ENCODE measurements around the gene P3H3.
"Not testable (repeated sequence)": the region's sequence is repeated elsewhere in the genome, so short reads cannot be mapped to it uniquely, and the experiment has no call there.

The P3H3 gene

DNA sequence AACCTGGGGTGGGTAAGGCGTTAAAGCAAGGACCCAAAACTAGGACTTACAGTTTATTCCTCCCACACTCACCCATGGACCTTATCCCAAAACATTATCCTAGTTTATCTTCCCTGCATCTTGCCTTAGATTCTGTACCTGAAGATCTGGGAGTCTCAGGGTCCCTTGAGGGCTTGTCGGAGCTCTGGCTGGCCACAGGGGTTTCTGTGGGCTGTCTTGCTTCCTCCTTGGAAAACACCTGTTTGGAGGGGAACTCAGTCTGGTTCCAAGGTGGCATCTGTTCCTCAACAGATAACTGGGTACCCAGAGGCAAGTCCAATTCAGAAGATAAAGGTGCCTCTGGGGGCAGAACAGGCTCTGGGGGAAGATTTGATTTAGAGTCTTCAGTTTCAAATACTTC, 21.2 kb downstream of the P3H3 start:
- no peak for DNase-seq

DNA sequence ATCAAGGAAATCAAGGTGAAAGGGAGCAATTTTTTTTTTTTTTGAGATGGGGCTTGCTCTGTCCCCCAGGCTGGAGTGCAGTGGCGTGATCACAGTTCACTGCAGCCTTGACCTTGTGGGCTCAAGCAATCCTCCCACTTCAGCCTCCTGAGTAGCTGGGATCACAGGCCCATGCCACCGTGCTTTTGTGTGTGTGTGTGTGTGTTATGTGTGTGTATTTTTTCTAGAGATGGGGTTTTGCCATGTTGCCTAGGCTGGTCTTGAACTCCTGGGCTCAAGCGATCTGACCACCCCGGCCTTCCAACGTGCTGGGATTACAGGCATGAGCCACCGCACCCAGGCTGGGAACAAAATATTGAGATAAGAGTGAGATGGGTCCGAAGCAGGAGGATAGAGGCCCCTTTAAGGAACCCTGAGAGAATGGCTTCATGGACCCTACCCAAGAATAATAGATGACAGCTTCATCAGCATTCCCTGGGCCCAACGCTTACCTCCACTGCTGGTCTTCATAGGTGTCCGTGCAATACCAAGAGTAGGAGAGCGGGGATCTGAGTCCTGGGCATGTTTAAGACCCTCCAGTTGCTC, 21.9 kb downstream of the P3H3 start:
- no peak for DNase-seq

DNA sequence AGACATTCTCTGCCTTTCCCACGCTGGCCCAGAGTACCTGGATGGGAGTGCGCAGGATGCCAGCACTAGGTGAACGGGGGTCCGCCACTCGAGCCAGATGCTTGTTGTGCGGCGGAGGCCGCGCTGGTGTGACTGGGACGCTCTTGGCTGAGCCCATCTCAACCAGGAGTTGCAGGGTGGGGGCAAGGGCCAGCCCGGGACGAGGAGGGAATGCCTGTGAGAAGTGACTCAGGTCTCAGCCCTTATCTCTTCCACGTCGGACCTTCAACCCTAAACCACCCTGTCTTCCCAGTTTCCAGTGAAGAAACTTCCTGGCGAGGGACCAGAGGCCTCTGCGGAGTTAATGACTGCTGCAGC, 22.6 kb downstream of the P3H3 start:
- no peak for DNase-seq

DNA sequence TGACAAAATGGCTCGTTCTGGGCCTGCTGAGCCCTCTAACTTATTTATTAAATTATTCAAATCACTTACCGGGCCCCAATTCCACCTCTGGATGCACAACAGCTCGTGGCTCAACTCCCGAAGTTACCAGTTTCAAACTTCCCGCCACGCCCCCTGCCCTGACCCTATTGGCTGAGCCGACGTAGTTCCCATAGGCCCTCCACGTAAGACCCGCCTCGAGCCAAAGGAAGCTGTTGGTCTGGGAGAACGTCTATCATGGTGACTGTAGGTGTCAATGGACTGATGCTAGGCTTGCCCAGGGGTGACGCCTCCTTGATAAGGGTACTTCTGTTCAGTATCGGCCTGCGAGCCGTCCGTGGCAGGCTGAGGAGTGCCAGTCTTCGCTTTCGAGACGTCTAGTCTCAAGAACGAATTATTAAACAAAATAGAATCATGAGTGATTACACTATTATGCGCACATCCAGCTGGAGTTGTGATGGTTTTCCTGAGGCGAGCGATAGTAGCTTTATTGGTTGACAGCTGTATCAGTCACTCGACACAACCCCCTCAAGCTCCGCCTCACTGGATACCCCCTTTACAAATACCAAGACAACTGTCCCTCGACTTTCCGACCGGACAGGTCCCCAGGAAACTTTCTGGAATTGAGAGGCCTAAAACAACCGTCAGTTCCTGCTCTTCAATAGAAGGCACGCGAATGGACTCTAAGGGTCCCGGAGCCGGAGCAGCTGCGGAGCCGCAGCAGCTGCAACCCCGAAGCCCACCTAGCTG, 23.1 kb downstream of the P3H3 start, which contains the start of gene CDCA3:
TSS of gene CDCA3 (minus strand) at position 134 of the 768 bp plus-strand sequence. CDS start 334 bp downstream, outside the sequence.
- DNase-seq: no peak

DNA sequence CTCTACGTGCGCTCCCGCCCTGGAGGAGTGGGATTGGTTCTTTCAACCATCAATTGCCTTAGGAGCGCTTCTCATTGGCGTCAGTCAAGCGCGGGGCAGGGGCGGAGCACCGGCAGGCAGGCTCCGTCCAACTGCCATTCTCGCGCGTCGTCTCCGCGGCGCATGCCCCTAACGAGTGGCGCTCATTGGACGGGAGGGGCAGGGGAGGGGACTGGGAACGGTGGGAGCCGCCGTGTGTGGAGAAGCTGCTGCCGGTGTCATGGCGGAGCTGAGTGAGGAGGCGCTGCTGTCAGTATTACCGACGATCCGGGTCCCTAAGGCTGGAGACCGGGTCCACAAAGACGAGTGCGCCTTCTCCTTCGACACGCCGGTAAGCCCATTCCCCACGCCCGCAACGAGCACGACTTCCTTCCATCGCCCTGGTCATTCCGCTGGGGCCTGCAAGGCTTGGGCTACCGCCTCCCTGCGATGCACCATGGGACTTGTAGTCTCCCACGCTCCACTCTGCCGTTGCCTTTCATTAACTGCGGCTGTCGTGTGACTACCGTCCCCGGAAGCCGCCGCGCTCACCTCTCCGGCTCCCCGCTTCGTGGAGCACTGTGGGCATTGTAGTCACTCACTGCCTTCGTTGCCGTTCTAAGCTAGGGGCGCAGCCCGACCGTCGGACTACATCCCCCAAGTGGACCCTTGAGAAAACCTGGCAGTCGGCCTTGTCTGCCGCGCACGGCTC, 23.9 kb downstream of the P3H3 start, which contains the start of gene USP5:
TSS of gene USP5 (plus strand) at position 230 of the 730 bp plus-strand sequence. CDS start at position 260, 30 bp downstream.
- peak; percentile 86 for DNase-seq

DNA sequence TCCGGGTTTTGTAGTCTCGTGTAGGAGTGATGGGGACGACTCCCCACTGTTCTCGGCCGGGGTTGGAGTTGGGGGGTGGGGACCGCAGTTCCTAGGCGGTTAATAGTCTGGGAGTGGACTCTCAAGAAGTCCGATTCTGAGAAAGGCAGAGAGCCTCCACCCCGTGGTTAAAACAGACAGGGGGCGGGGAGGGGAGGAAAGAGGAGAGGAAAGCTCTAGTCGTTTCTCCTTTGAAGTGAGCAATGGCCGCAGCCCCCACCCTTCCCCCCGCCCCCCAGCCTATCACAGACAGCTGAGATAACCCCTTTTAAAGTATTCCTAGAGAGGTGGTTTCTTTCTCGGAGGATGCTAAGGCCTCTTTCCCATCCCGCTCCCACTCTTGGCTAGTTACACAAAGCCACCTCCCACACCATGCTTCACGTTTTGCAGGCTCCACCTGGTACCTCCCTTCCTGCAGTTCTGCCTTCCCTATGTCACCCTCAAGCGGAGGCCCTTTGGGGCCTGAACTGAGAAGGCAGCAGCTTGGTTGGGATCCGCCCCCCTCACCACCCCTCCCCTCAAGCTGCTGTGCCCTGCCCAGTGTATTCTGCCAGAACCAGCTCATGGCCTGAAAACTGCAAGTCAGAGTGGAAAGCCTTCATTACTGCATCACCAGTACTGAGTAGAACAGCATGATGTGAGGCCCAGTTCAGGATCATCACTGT, 24.6 kb downstream of the P3H3 start:
- DNase-seq: no peak

DNA sequence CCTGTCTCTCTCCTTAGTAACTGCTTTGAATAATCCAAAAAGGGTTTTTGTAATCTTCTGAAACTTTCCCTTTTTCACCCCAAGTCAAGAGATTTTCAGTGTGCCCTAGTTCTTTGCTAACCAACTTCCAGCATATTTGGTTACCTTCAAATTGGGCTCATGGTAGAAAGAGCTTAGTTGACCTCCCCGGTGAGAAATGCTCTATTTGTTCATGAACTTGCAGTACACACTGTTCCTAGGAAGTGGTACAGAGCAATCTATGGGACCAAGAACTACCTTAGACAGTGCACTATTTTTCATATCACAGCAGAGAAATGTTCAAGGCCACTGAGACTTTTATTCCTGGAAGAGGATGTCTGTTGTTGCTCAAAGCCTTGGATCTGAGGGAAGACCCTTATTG, 25.4 kb downstream of the P3H3 start:
- DNase-seq: no peak

DNA sequence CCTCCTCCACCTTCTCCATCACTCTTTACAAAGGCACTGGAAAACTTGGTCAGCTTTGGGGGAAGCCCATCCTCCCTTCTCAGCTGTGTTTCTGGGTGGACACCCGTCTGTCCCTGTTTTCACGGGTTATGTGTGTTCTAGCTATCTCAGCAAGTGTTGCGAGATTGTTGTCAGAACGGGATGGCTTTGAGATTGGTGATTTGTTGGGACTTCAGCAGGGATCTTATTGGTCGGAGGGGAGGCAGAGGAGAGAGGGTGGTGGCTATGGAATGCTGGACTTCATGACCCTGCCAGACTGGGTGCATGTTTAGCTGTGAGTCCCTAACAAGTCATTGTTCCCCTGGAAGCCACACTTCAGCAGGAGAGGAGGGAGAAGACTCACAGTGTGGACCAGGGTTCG, 25.8 kb downstream of the P3H3 start:
- no peak for DNase-seq

DNA sequence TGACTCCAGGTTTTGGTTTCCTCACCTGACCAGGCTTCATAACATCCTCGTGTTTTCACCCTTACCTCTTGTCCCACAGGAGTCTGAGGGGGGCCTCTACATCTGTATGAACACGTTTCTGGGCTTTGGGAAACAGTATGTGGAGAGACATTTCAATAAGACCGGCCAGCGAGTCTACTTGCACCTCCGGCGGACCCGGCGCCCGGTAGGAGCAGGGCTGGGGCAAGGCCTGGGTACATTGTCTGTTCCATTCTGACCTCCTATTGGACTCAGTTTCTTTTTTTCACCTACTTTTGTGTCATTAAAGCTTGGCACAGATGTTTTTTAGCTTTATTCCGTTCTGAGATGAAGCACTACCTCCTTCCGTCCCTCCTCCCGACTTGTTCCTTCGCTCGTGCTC, 27.1 kb downstream of the P3H3 start:
- DNase-seq: no peak

DNA sequence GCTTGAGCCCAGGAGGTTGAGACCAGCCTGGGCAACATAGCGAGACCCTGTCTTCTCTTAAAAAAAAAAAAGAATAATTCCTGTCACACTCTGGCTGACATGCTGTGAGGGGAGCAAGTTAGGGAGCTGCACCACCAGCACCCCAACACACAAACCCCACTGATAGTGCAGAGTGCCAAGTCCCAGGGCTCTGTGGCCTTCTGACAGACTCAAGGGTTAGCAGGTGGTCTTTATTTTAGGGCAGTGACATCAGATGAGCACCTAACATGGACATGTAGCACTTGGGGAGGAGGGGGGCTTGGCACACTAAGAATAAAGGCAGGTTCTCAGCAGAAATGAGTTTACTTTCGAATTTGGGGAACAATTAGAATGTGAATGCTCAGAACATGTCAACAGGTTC, 30.6 kb downstream of the P3H3 start:
- DNase-seq: no peak

DNA sequence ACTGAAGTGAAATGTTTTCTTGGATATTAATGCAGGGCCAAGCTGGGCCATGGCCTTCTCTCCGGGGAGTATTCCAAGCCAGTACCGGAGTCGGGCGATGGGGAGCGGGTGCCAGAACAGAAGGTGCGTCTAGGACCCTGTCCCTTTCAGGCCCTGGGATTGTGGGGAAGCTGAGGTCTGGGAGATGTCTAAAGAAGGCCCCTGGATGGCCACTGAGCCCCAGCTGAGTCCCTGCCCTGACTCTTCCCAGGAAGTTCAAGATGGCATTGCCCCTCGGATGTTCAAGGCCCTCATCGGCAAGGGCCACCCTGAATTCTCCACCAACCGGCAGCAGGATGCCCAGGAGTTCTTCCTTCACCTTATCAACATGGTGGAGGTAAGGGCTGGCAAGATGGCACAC, 31.9 kb downstream of the P3H3 start:
- no peak for DNase-seq

DNA sequence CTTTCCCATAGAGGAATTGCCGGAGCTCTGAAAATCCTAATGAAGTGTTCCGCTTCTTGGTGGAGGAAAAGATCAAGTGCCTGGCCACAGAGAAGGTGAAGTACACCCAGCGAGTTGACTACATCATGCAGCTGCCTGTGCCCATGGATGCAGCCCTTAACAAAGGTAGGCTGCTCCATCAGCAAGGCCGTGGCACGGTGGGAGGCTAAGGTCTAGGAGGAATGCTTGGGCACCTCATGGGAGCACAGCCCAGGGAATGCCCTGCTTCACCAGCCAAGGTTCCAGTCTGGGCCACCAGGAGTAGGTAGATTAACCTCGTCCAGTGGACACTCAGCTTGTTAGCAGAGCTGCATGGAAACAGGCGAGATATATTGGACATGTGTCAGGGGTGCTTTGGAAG, 32.7 kb downstream of the P3H3 start:
- no peak for DNase-seq

DNA sequence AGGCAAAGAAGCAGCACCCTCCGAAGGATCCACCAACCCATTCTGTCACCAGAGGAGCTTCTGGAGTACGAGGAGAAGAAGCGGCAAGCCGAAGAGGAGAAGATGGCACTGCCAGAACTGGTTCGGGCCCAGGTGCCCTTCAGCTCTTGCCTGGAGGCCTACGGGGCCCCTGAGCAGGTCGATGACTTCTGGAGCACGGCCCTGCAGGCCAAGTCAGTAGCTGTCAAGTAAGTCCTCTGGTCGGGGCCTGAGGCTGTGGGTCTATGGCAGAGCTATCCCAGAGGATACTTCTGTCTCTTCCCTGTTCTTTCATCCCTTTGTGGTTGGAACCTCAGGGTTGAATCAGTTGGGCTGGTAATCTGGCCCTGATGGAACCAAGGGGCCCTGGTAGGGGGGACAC, 33.2 kb downstream of the P3H3 start:
- DNase-seq: no peak

DNA sequence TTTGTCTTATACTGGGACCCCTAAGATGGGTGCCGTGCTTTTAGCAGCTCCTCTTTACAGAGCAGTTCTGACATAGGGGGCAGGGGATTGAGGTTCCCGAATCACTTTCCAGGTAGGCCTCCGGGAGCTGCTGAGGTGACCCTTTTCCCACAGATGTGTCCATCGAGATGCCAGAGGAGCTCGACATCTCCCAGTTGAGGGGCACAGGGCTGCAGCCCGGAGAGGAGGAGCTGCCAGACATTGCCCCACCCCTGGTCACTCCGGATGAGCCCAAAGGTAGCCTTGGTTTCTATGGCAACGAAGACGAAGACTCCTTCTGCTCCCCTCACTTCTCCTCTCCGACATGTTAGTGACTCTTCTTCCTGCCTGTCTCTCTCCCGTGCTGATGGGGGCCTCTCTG, 34.8 kb downstream of the P3H3 start:
- DNase-seq: no peak

DNA sequence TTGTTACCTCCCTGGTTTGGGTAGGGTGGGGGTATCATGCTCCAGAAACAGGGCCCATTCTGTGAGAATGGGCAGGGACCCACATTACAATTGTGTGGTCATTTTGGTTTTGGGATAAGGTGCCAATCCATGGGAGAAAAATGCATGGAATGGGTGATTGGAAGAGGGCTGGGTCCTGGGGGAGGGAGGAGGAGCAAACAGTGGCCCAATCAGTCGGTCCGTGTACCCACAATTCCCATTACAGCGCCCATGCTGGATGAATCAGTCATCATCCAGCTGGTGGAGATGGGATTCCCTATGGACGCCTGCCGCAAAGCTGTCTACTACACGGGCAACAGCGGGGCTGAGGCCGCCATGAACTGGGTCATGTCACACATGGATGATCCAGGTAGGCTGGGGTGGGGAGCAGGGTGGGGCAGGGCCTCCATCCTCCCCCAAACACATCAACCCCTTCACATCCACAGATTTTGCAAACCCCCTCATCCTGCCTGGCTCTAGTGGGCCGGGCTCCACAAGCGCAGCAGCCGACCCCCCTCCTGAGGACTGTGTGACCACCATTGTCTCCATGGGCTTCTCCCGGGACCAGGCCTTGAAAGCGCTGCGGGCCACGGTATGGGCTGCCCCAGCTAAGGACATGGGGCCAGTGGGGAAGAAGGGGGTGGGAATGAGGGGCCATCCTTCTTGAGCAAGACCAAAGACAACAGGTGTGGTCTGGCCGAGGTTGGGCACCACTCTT, 35.5 kb downstream of the P3H3 start:
- DNase-seq: no peak

DNA sequence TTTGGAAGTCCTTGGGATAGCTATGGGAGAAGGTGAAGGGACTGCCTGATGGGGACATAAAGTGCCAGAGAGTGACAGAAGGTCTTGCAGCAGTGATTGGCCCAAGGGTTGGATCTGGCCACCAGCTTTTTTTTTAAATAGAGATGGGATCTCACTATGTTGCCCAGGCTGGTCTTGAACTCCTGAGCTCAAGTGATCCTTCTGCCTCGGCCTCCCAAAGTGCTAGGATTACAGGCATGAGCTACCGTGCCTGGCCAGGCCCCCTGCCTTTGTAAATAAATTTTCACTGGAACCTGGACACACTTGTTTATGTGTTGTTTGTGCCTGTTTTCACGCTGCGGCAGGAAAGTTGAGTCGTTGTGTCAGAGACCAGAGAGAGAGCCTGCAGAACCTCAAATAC, 37.1 kb downstream of the P3H3 start:
- not testable (repeated sequence) for DNase-seq

DNA sequence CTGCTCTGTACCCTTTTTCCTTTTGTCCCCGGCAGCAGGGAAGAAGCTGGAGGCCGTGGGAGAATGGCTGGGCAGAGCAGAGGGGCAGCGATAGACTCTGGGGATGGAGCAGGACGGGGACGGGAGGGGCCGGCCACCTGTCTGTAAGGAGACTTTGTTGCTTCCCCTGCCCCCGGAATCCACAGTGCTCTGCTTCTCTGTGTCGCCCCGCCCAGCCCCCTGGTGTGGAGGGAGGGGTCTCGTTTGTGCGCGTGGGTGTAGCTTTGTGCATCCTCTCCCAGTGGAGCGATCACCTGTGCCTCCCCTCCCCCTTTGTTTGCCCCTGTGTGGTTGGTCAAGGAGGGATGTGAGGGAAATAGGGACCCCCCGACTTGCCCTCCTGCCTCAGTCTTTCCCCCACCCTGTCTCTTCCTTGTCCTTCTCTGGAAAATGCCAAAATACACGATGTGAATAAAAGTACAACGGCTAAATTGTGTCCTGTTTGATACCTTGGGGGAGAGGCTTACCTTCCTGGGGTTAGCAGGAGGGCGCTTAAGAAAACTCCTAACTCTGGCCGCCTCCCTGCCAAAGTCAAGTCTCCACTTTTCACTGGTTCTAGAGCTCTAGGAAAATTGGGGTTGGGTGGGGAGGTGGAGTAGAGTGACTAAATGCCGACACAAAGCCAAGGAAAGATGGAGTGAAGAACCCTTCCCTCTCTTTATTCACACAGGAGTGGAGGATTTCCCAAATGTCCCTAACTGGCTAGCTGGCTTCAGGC, 38.1 kb downstream of the P3H3 start:
- no peak for DNase-seq

DNA sequence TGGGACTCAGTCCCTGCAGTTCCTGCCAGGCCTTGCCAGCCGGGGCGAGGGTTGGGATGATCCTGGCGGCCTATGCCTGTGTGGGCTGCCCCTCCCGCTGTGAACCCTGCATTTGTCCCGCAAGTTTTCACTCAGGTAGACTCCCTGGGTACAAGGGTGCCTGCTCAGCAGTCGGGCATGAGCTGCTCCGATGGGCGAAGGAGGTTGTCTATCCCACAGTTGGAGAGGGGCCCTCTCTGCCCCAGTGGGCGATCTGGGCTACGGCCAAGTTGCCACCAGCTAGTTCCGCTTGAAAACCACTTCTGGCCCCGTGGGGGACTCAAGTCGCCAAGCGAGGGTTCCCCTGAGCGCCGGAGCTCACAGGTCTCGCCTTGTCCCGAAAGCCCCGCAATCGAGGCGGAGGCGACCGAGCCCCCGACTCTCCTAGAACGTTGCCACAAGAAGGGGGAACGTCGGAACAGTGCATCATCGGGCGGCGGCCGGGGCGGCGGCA, 38.8 kb downstream of the P3H3 start:
- no peak for DNase-seq

DNA sequence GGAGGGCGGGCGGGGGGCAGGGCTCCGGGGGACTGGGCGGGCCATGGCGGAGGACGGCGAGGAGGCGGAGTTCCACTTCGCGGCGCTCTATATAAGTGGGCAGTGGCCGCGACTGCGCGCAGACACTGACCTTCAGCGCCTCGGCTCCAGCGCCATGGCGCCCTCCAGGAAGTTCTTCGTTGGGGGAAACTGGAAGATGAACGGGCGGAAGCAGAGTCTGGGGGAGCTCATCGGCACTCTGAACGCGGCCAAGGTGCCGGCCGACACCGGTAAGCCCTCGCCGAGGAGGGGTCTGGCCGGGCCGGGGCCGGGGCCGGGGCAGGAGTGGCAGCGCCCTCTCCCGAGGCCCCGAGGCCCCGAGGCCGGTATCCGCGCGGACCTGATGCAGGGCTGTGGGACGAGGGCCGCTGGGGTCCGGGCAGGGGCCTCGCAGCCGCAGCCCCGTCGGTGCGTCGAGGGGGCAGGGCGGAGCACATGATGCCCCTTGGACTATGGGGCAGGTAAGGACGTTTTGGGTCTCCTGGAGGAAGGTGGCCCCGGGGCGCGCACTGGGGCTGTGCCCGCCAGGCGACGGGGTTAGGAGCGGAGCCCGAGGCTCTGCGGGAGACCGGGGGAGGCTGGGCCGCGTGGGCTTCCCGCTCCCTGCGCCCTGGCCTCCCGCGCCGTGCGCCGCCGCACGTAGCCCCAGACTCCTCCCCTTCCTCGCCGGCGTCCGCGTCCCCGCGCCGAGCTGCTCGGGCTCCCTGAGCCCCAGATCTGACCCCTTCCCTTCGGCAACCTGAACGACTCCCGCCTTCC, 39.4 kb downstream of the P3H3 start, which contains the start of gene TPI1:
TSS of gene TPI1 (plus strand) at position 119 of the 798 bp plus-strand sequence. CDS start at position 155, 36 bp downstream.
- DNase-seq: no peak

DNA sequence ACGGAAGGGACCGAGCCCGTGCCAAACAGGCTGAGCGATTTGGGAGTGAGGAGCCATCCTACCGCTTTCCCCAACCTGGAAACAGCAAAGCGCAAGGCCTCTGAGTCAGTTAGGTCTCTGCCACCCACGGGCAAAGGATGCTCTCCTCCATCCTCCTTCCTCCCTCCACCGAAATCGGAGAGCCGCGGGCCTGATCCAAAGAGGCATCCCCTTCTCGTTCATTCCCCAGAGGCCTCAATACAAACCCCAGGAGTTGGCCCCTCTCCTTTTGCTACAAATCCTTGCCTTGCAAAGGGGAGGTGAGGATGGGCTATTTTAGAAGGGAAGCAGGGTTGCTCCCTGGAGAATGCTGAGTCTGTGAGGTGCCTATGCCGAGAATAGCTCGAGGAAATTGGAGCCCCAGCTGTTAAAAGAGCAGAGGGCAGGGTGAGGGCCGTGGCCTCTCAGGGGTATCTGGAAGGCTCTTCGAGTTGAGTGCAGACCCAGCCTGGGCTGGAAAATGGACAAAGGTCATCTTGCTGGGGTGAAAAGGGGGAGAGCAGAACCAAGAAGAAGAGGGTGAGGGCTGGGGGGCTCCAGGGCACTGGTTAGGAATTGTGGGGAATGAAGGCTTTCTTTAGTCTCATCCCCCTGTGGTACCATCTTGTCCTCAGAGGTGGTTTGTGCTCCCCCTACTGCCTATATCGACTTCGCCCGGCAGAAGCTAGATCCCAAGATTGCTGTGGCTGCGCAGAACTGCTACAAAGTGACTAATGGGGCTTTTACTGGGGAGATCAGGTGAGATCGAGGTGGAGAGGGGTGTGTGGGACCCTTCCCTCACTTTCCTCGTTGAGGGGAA, 40.2 kb downstream of the P3H3 start:
- DNase-seq: no peak
